GM20000 (cell line): ENCODE data around the gene DSC1.
A peak's percentile ranks its signal among the peaks of the same experiment; 100 is the strongest.

Experiments used
- DNase-seq: peaks from one replicate; pipeline ENCODE4 v3.0.0; 2012; ENCODE audit warnings: low spot score
- CTCF ChIP-seq: IDR thresholded peaks from 2 replicates; pipeline ENCODE4 v1.5.1; 2012; ENCODE audit warnings: mild to moderate bottlenecking, control low read depth; ENCODE audit errors: extremely low read depth, missing control alignments

The DSC1 gene

GRCh38 chr18:31205273-31205672 lies 42.6 kb upstream of the DSC1 start:
- no peak for TF ChIP-seq CTCF
- DNase-seq = no peak

- TF ChIP-seq CTCF = no peak
- no peak for DNase-seq
Measured at GRCh38 chr18:31204833-31205232, 42.2 kb upstream of the DSC1 start.

GRCh38 chr18:31204166-31204565 lies 41.5 kb upstream of the DSC1 start:
- no peak for TF ChIP-seq CTCF
- no peak for DNase-seq

- no peak for TF ChIP-seq CTCF
- DNase-seq = no peak
Measured at GRCh38 chr18:31203794-31204148, 41.1 kb upstream of the DSC1 start.

GRCh38 chr18:31203096-31203793 lies 40.6 kb upstream of the DSC1 start:
- DNase-seq = peak; percentile 11
- no peak for TF ChIP-seq CTCF

- DNase-seq = no peak
- no peak for TF ChIP-seq CTCF
Measured at GRCh38 chr18:31199190-31199769, 36.6 kb upstream of the DSC1 start.

GRCh38 chr18:31197676-31198075 lies 35.0 kb upstream of the DSC1 start:
- DNase-seq = no peak
- no peak for TF ChIP-seq CTCF
